ENCODE results near the gene HPN. TPM values are rescaled to one million over a fixed set of nuclear protein-coding genes. Genes with fewer than 3 reads are reported as not detected.

HPN gene
- total RNA-seq (2022; extraction: Qiagen RNA extraction; ENCODE audit: low read depth): 0.16 TPM in 1 of 5 replicates, not detected in the others

GRCh38 chr19:35041548-35042055 lies at the start of gene HPN:
HPN (plus strand) TSS chr19:35041721; CDS start chr19:35042507, 786 bp downstream.

GRCh38 chr19:34999498-35000337 lies 41.8 kb upstream of the HPN start, which contains the start of gene GRAMD1A:
GRAMD1A (plus strand) TSS chr19:35000323; CDS start chr19:35000479, 156 bp downstream.

GRCh38 chr19:35030257-35031071 lies 11.1 kb upstream of the HPN start, which contains the start of gene SCN1B:
SCN1B (plus strand) TSS chr19:35030470; CDS start chr19:35030821, 351 bp downstream.

GRCh38 chr19:35115177-35115951 lies 73.8 kb downstream of the HPN start, which contains the start of gene FXYD3:
FXYD3 (plus strand) TSS chr19:35115823; CDS start chr19:35119377, 3,554 bp downstream.

Other genes with a start within 250 kb of the HPN start
- 5.0 to 7.4 TPM (median 5.6 TPM) in 5 replicates for gene ZNF30, start 114.8 kb upstream of the HPN start, total RNA-seq (2022; extraction: Qiagen RNA extraction; ENCODE audit: low read depth)
- gene ZNF792, start 77.5 kb upstream of the HPN start, total RNA-seq (2022; extraction: Qiagen RNA extraction; ENCODE audit: low read depth): 1.5 to 2.2 TPM (median 1.9 TPM) in 5 replicates
- 108 to 154 TPM (median 144 TPM) in 5 replicates for gene GRAMD1A, start 41.4 kb upstream of the HPN start, total RNA-seq (2022; extraction: Qiagen RNA extraction; ENCODE audit: low read depth)
- gene SCN1B, start 11.3 kb upstream of the HPN start, total RNA-seq (2022; extraction: Qiagen RNA extraction; ENCODE audit: low read depth): 9.7 to 20.8 TPM (median 20.6 TPM) in 5 replicates
- gene FXYD3, start 74.1 kb downstream of the HPN start, total RNA-seq (2022; extraction: Qiagen RNA extraction; ENCODE audit: low read depth): 0.32 to 0.58 TPM (median 0.34 TPM) in 3 of 5 replicates, not detected in the others
- 0.16 to 0.22 TPM (median 0.22 TPM) in 3 of 5 replicates, not detected in the others for gene LGI4, start 93.3 kb downstream of the HPN start, total RNA-seq (2022; extraction: Qiagen RNA extraction; ENCODE audit: low read depth)
- gene FXYD1, start 97.1 kb downstream of the HPN start, total RNA-seq (2022; extraction: Qiagen RNA extraction; ENCODE audit: low read depth): 0.40 to 0.47 TPM in 2 of 5 replicates, not detected in the others
- 0.25 to 0.41 TPM (median 0.29 TPM) in 3 of 5 replicates, not detected in the others for gene FXYD7, start 101.5 kb downstream of the HPN start, total RNA-seq (2022; extraction: Qiagen RNA extraction; ENCODE audit: low read depth)
- gene FXYD5, start 113.0 kb downstream of the HPN start, total RNA-seq (2022; extraction: Qiagen RNA extraction; ENCODE audit: low read depth): 175 to 239 TPM (median 233 TPM) in 5 replicates
- not detected in 5 replicates for gene FAM187B, start 187.0 kb downstream of the HPN start, total RNA-seq (2022; extraction: Qiagen RNA extraction; ENCODE audit: low read depth)
- 8.3 to 10.8 TPM (median 10.1 TPM) in 5 replicates for gene LSR, start 207.3 kb downstream of the HPN start, total RNA-seq (2022; extraction: Qiagen RNA extraction; ENCODE audit: low read depth)
- 140 to 170 TPM (median 166 TPM) in 5 replicates for gene USF2, start 227.2 kb downstream of the HPN start, total RNA-seq (2022; extraction: Qiagen RNA extraction; ENCODE audit: low read depth)
- 0.23 TPM in 1 of 5 replicates, not detected in the others for gene HAMP, start 240.8 kb downstream of the HPN start, total RNA-seq (2022; extraction: Qiagen RNA extraction; ENCODE audit: low read depth)

Data from A549 treated with ZK216348 at 1 μM for 4 hours (cell line).